ENCODE results near the gene MAP7.
"Not testable (repeated sequence)": the region's sequence is repeated elsewhere in the genome, so short reads cannot be mapped to it uniquely, and the experiment has no call there.

MAP7 gene

DNA sequence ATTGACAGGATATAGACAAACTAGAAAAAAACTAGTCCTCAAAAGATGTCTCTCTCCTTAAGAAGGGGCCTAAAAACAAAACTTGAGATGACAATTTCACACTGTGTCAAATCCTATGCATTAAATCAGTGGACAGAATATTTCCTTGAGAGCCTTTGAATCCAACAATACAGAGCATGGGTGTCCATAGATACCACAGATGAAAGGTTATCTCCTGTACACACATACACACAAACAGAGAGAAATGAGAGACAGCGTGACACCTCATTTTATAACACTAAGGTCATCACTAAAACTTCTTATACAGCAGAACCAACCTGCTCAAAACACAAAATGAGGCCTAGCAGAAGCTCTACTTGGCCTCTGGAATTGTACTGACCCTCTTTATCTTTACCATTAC, 55.5 kb downstream of the MAP7 start:
- TF ChIP-seq Cebpa-rat (IDR thresholded peaks at IDR 0.05) = no peak
- no peak overlapping the region for H3K9ac ChIP-seq
- H3K4me3 ChIP-seq = no peak overlapping the region
- no peaks in the 10 kb centered on the region for H4K20me1 ChIP-seq
- no peaks in the 10 kb centered on the region for H3K36me3 ChIP-seq
- H3K9me3 ChIP-seq (replicated peaks in 1 of 11) = no peaks in the 10 kb centered on the region
- H3K4me2 ChIP-seq = no peak overlapping the region
- H3K27ac ChIP-seq = no peak overlapping the region
- H3K27me3 ChIP-seq = no peaks in the 10 kb centered on the region
- H3K4me1 ChIP-seq = no peaks in the 10 kb centered on the region

DNA sequence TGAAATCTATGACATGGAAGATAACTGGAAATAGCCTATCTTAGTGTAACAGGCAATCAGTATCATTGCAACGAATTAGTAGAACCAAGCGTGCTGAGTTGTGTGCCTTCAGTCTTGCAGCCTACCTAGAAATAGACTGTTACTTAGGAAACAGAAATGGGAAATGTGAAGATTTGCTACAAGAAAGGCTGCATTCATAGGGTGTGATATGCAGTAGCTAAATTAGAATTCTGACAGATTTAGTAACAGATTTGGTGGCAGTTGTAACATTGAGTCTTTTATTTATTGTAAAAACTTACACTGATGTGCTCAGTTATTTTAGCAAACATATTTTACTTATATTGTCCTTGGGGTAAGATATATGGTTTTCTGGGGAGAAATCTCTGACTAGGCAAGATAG, 56.2 kb downstream of the MAP7 start:
- Histone ChIP-seq H3K9me3 (replicated peaks in 1 of 11) (no peaks in the 10 kb centered on the region), H4K20me1 (no peaks in the 10 kb centered on the region), H3K27me3 (no peaks in the 10 kb centered on the region), H3K4me3 (no peak overlapping the region), H3K9ac (no peak overlapping the region), H3K4me2 (no peak overlapping the region), H3K36me3 (no peaks in the 10 kb centered on the region), H3K27ac (no peak overlapping the region), H3K4me1 (no peaks in the 10 kb centered on the region)
- TF ChIP-seq Cebpa-rat (IDR thresholded peaks at IDR 0.05) = no peak

DNA sequence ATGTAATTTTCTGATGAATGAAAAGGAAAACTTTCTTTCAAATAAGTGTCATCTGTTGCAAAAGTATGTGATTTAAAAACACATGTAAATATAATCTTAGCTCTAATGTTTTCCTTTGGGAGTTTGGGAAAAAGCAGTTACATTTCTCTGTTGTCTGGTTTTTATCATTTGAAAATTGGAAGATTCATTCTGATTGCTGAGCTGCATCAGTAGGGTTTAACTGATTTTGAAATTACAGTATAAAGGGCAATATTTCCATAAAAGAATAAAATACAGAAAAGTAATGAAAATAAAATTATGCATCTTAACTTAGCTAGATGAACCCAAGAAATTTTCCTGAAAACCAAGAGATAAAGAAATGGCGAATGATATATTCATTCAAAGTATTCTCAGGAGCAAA, 57.8 kb downstream of the MAP7 start:
- Histone ChIP-seq H3K4me3 (no peak overlapping the region), H3K9ac (no peak overlapping the region), H4K20me1 (no peaks in the 10 kb centered on the region), H3K36me3 (no peaks in the 10 kb centered on the region), H3K27me3 (no peaks in the 10 kb centered on the region), H3K4me1 (no peaks in the 10 kb centered on the region), H3K27ac (no peak overlapping the region), H3K4me2 (no peak overlapping the region), H3K9me3 (replicated peaks in 1 of 11) (no peaks in the 10 kb centered on the region)
- no peak for TF ChIP-seq Cebpa-rat (IDR thresholded peaks at IDR 0.05)

DNA sequence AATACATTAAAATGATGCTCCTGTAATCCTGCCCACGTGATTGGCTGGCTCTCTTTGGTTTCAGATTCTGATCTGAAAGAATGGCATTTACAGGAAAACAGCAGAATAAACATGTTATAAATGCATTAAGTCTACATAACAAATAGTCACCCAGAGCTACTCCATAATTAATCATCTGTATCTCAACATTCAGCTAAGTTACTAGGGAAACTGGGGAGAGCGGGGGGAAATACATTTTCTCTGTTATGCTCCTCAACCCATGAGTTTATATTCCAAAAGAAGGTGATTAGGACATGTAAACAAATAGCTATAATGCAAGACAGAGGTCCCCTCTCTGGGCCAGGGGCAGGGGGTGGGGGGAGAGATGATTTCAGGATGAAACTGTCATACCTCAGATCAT, 58.5 kb downstream of the MAP7 start:
- Histone ChIP-seq H3K4me1 (no peaks in the 10 kb centered on the region), H3K4me2 (no peak overlapping the region), H3K9ac (no peak overlapping the region), H3K27me3 (no peaks in the 10 kb centered on the region), H3K36me3 (no peaks in the 10 kb centered on the region), H3K4me3 (no peak overlapping the region), H3K27ac (no peak overlapping the region), H3K9me3 (replicated peaks in 1 of 11) (no peaks in the 10 kb centered on the region), H4K20me1 (no peaks in the 10 kb centered on the region)
- TF ChIP-seq Cebpa-rat (IDR thresholded peaks at IDR 0.05) = no peak

DNA sequence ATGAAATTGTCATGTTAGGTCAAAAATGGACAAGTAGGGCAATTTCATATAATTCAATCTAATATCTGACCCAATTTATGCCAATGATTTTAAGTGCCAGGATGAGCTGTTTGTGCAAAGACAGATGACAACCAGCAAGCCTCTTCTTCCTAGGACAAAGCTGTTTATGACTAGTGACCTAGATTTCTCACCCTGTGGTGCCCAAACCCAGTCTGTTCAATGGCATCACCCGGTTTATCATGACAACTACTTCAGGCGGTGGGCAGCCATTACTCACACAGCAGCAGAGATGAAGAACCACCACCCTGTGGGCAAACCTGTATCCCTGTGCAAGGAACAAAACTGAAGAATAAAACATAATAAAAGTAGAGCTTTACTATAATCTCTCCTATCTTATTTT, 59.0 kb downstream of the MAP7 start:
- Histone ChIP-seq H4K20me1 (no peaks in the 10 kb centered on the region), H3K27ac (no peak overlapping the region), H3K4me1 (no peaks in the 10 kb centered on the region), H3K4me2 (no peak overlapping the region), H3K36me3 (no peaks in the 10 kb centered on the region), H3K4me3 (no peak overlapping the region), H3K9me3 (replicated peaks in 1 of 11) (no peaks in the 10 kb centered on the region), H3K27me3 (no peaks in the 10 kb centered on the region), H3K9ac (no peak overlapping the region)
- no peak for TF ChIP-seq Cebpa-rat (IDR thresholded peaks at IDR 0.05)

DNA sequence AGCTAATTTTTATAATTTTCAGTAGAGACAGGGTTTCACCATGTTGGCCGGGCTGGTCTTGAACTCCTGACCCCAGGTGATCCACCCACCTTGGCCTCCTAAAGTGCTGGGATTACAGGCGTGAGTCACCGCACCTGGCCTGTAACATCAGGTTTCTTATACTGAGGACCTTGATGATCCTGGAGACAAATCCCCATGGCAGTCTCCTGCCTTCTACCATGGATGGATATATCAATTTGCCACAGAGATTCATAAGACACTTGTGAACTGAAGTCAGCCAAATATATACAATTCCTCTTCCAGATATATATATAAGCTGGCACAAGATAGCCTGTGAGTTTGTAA, 60.6 kb downstream of the MAP7 start:
- H3K9ac ChIP-seq; H3K4me1 ChIP-seq; H3K27me3 ChIP-seq; H3K36me3 ChIP-seq; H4K20me1 ChIP-seq; H3K9me3 ChIP-seq (replicated peaks in 1 of 11); H3K27ac ChIP-seq; H3K4me2 ChIP-seq; H3K4me3 ChIP-seq: not testable (repeated sequence)

DNA sequence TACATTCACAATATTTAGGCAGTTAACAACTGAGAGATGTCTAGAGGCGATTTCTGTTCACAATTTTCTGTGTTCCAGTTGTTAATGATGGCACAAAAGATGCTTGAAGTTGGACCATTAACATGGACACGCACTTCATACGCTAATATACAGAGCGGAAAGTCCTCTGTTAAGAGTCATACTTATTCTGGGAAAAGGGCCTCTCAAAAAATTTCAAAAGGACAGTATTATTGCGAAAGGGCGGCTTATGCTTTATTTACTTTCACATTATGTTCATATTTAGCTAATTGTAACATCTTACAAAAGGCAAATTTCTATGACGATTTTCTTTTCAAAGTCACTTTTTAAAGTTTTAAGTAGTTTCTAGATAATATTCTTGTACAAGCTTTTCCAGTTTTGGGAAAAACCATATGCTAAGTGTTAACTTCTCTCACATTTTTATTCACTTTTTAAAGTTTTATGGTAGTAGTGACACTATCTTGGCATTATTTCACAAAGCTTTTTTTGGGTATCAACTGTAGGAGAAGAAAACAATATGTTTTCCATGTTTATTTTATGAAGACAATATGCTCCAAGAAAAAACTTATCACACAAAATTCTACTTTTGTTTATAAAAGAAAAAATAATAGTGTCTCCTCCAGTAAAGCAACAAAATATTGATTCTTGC, 62.3 kb downstream of the MAP7 start:
- Histone ChIP-seq H3K4me2 (no peak overlapping the region), H3K36me3 (no peaks in the 10 kb centered on the region), H3K4me3 (no peak overlapping the region), H3K4me1 (no peaks in the 10 kb centered on the region), H3K9ac (no peak overlapping the region), H4K20me1 (no peaks in the 10 kb centered on the region), H3K9me3 (replicated peaks in 1 of 11) (no peaks in the 10 kb centered on the region), H3K27me3 (no peaks in the 10 kb centered on the region), H3K27ac (no peak overlapping the region)
- no peak for TF ChIP-seq Cebpa-rat (IDR thresholded peaks at IDR 0.05)

DNA sequence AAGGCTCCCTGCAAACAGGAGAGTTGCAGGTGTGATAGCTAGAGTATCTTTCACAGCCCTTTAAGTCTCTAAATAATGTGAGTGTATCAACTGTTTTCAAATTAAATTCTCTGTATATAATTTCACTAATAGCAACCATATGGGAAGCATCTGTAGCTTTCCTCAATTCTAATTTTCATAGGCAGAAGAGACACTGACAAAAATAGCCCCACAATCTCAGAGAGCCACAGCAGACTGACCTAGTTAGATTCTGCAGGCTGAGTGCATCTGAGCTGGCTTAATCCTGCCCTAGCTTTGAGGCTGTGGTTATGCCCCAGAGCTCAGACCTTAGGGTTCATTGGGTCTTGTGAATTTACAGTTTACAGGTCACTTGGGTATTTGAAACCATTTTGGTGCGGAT, 63.9 kb downstream of the MAP7 start:
- no peak overlapping the region for H3K9ac ChIP-seq
- H3K27ac ChIP-seq = no peak overlapping the region
- no peak overlapping the region for H3K4me3 ChIP-seq
- H3K9me3 ChIP-seq (replicated peaks in 1 of 11) = no peaks in the 10 kb centered on the region
- H3K27me3 ChIP-seq = no peaks in the 10 kb centered on the region
- no peaks in the 10 kb centered on the region for H3K4me1 ChIP-seq
- no peaks in the 10 kb centered on the region for H4K20me1 ChIP-seq
- H3K36me3 ChIP-seq = no peaks in the 10 kb centered on the region
- H3K4me2 ChIP-seq = no peak overlapping the region
- TF ChIP-seq Cebpa-rat (IDR thresholded peaks at IDR 0.05) = no peak

DNA sequence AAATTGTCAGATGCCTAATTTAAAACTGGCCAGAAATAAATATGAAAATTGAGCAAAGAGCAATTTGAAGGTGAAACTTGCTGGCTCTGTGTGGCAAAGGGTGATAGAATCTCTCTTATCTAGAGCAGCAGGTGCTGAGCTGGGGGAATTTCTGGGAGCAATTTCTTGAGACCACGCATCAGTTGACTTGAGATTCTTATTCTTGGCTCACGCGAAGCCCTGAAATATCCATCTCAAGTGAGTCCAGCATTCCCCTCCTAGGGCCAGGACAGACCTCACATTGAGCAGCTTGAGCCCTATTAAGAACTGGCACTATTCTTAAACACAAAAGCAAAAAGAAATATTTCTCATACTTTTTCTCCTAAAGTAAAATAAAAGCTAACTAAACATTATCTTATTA, 66.3 kb downstream of the MAP7 start:
- no peak overlapping the region for H3K4me3 ChIP-seq
- no peak overlapping the region for H3K27ac ChIP-seq
- no peak for TF ChIP-seq Cebpa-rat (IDR thresholded peaks at IDR 0.05)
- no peaks in the 10 kb centered on the region for H3K9me3 ChIP-seq (replicated peaks in 1 of 11)
- no peaks in the 10 kb centered on the region for H3K27me3 ChIP-seq
- H3K4me1 ChIP-seq = no peaks in the 10 kb centered on the region
- H3K36me3 ChIP-seq = no peaks in the 10 kb centered on the region
- no peak overlapping the region for H3K9ac ChIP-seq
- no peak overlapping the region for H3K4me2 ChIP-seq
- H4K20me1 ChIP-seq = no peaks in the 10 kb centered on the region

DNA sequence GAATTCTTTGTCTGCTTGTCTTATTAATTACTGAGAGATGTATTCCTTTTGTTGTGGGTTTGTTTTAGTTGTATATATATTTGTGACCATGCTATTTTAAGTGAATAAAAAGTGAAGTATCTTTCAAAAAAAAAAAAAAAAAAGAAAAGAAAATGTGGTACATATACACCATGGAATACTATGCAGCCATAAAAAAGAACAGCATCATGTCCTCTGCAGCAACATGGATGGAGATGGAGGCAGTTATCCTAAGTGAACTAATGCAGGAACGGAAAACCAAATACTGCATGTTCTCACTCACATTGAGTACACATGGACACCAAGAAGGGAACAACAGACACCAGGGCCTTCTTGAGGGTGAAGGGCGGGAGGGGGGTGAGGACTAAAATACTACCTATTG, 67.2 kb downstream of the MAP7 start:
- not testable (repeated sequence) for H3K36me3 ChIP-seq, H3K4me2 ChIP-seq

DNA sequence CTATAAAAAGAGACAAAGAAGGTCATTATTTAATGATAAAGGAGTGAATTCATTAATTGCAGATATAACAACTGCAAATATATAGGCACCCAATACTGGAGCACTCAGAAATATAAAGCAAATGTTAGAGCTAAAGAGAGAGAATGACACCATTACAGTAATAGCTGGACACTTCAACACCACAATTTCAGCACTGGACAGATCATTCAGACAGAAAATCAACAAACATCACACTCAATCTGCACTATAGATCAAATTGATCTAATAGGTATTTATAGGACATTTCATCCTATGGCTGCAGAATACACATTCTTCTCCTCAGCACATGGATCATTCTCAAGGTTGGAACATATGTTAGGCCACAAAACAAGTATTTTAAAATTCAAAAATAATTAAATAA, 72.7 kb downstream of the MAP7 start:
- Histone ChIP-seq H3K4me3 (no peak overlapping the region), H3K36me3 (no peaks in the 10 kb centered on the region), H4K20me1 (no peaks in the 10 kb centered on the region), H3K27ac (no peak overlapping the region), H3K9me3 (replicated peaks in 1 of 11) (no peaks in the 10 kb centered on the region), H3K4me1 (peaks cover 0 to under 1% (median 0%) of the 10 kb centered on the region in 10 experiments; a peak in 1 of 20 replicates), H3K27me3 (no peaks in the 10 kb centered on the region), H3K9ac (no peak overlapping the region), H3K4me2 (no peak overlapping the region)
- no peak for TF ChIP-seq Cebpa-rat (IDR thresholded peaks at IDR 0.05)

More for the DNA sequence above, 67.2 kb downstream of the MAP7 start:
- not testable (repeated sequence) for H4K20me1 ChIP-seq; H3K4me1 ChIP-seq; H3K9ac ChIP-seq; H3K27me3 ChIP-seq; H3K27ac ChIP-seq; H3K4me3 ChIP-seq; H3K9me3 ChIP-seq (replicated peaks in 1 of 11)

Measured in BLaER1 treated with 17β-estradiol and CSF1 and Interleukin-3, amounts not matched to agents 10 nM and 100 nM (cell line).